HG02763 (cell line): ENCODE results near the gene MAPT.

Experiments
- ATAC-seq: cut with Tn5 transposase; IDR thresholded peaks from one replicate; pipeline ENCODE4 v1.9.1; 2021; ENCODE audit warnings: mild to moderate bottlenecking, moderate library complexity; ENCODE audit not compliant: unreplicated experiment

Gene MAPT

GRCh38 chr17:45969726-45970125, 75.4 kb downstream of the MAPT start:
- no peak for ATAC-seq

- ATAC-seq, result no peak
Observed at GRCh38 chr17:45970659-45971058, 76.3 kb downstream of the MAPT start.

GRCh38 chr17:45971698-45972141, 77.4 kb downstream of the MAPT start:
- ATAC-seq, result no peak

GRCh38 chr17:45972531-45972930, 78.2 kb downstream of the MAPT start:
- ATAC-seq, result no peak

GRCh38 chr17:45973099-45973780, 78.9 kb downstream of the MAPT start:
- ATAC-seq, result no peak

- ATAC-seq, result no peak
Observed at GRCh38 chr17:45973946-45974859, 79.8 kb downstream of the MAPT start.

GRCh38 chr17:45974916-45975630, 80.7 kb downstream of the MAPT start:
- no peak for ATAC-seq

GRCh38 chr17:45975640-45976295, 81.4 kb downstream of the MAPT start:
- no peak for ATAC-seq

GRCh38 chr17:45976391-45976754, 82.0 kb downstream of the MAPT start:
- ATAC-seq, result no peak

GRCh38 chr17:45976755-45977505, 82.6 kb downstream of the MAPT start:
- ATAC-seq, result no peak

GRCh38 chr17:45977506-45977824, 83.1 kb downstream of the MAPT start:
- ATAC-seq, result no peak

- ATAC-seq, result no peak
Observed at GRCh38 chr17:45977976-45978626, 83.7 kb downstream of the MAPT start.

GRCh38 chr17:45979137-45979536, 84.8 kb downstream of the MAPT start:
- no peak for ATAC-seq

- ATAC-seq, result no peak
Observed at GRCh38 chr17:45980855-45981254, 86.5 kb downstream of the MAPT start.

GRCh38 chr17:45981306-45981705, 87.0 kb downstream of the MAPT start:
- ATAC-seq, result no peak

- no peak for ATAC-seq
Observed at GRCh38 chr17:45982791-45983613, 88.6 kb downstream of the MAPT start.

- no peak for ATAC-seq
Observed at GRCh38 chr17:45983614-45984310, 89.4 kb downstream of the MAPT start.

- ATAC-seq, result no peak
Observed at GRCh38 chr17:45984368-45984767, 90.0 kb downstream of the MAPT start.
